ENCODE data around the gene MYL3.

- no peak for TF ChIP-seq POLR2AphosphoS5 (IDR thresholded peaks at IDR 0.05)
- TF ChIP-seq CTCF (IDR thresholded peaks at IDR 0.05): no peak
Measured at GRCh38 chr3:46858456-46858855, 4.8 kb downstream of the MYL3 start.
